Thyroid gland (tissue), 4 donors: ENCODE results near the gene PCBP4. TPM values are rescaled to one million over a fixed set of nuclear protein-coding genes. Genes with fewer than 3 reads are reported as not detected.

ENCODE experiments used
- DNase-seq, 2 donors: peaks; one replicate each; pipeline ENCODE4 v3.0.0-alpha.2; 2019
- H3K27ac ChIP-seq, 3 donors: fragments of 200-600 bp; sonication (generic); 1 replicate in 2 of 3; 2 replicates in 1 of 3; pipeline ENCODE4 v1.5.1; 2016 to 2019; ENCODE audit warnings: mild to moderate bottlenecking in 1 of 3, moderate library complexity in 1 of 3
- H3K27me3 ChIP-seq: fragments of 200-600 bp; sonication (generic); one replicate; pipeline ENCODE4 v1.5.1; 2019
- H3K36me3 ChIP-seq, 2 donors: fragments of 200-600 bp; sonication (generic); one replicate each; pipeline ENCODE4 v1.5.1; 2016 to 2019
- H3K4me1 ChIP-seq, 2 donors: fragments of 200-600 bp; sonication (generic); one replicate each; pipeline ENCODE4 v1.5.1; 2017 to 2019
- H3K4me3 ChIP-seq, 3 donors: fragments of 200-600 bp; sonication (generic); replicated peaks in 1 of 3; 1 replicate in 2 of 3; 2 replicates in 1 of 3; pipeline ENCODE4 v1.5.1; 2016; ENCODE audit warnings: mild to moderate bottlenecking in 1 of 3
- H3K9me3 ChIP-seq: fragments of 200-600 bp; sonication (generic); one replicate; pipeline ENCODE4 v1.5.1; 2017
- CTCF ChIP-seq, 6 experiments: fragments of 200-600 bp in 3 of 6; fragments of 450-650 bp in 3 of 6; sonication (generic) in 3 of 6; IDR thresholded peaks; one replicate each; pipeline ENCODE4 v1.5.1; 2016 to 2019; ENCODE audit warnings: antibody characterized with exemption in 6 of 6, mild to moderate bottlenecking in 2 of 6, inconsistent platforms in 1 of 6, moderate library complexity in 1 of 6
- POLR2A ChIP-seq, 2 donors: fragments of 450-650 bp; IDR thresholded peaks; one replicate each; pipeline ENCODE4 v1.6.1; 2017; ENCODE audit warnings: antibody characterized with exemption in 2 of 2, mild to moderate bottlenecking in 2 of 2, moderate library complexity in 1 of 2
- WGBS, 2 donors: methylation state at CpG; one replicate each; pipeline ENCODE4 v1.1.5; 2017; 5-methylcytosine and 5-hydroxymethylcytosine counted together
- intact Hi-C: fragments of 100-400 bp; cut with DNase I; formaldehyde crosslinking; loops from one replicate; pipeline ENCODE4 v1.15.1; 2023
- small RNA-seq: library from RNA; depleted of rRNA; stranded (forward); fragments of <200 nt; gene quantifications from one replicate; pipeline ENCODE3, GENCODE V24; 2016
- total RNA-seq, 4 donors: library from RNA; depleted of rRNA; stranded (reverse); fragments of >200 nt; gene quantifications; one replicate each; pipeline ENCODE4 v1.2.3, GENCODE V29; 2016

Gene PCBP4
- total RNA-seq, 4 donors from 2014 or later, result 22.2 to 66.2 (median 41.1) TPM

- Histone ChIP-seq H3K36me3 (peaks cover 2 to 6% of the 10 kb centered on the region in 2 donors), H3K27ac (no peak overlapping the region), H3K4me1 (no peaks in the 10 kb centered on the region), H3K27me3 (no peaks in the 10 kb centered on the region), H3K4me3 (no peak overlapping the region), H3K9me3 (no peaks in the 10 kb centered on the region)
- no peak for TF ChIP-seq CTCF (IDR thresholded peaks at IDR 0.05)
- no peak for TF ChIP-seq POLR2A (IDR thresholded peaks at IDR 0.05)
- intact Hi-C loops, result no loop called here
- no peak for DNase-seq
- 94 to 97% methylated on average over 6 to 7 of the region's 7 CpGs for WGBS, 2 donors
Observed at GRCh38 chr3:51928438-51928837, 38.8 kb downstream of the PCBP4 start.

- 91 to 95% methylated on average over 5 of the region's 5 CpGs for WGBS, 2 donors
- TF ChIP-seq POLR2A (IDR thresholded peaks at IDR 0.05), result no peak
- TF ChIP-seq CTCF (IDR thresholded peaks at IDR 0.05), result no peak
- Histone ChIP-seq H3K9me3 (no peaks in the 10 kb centered on the region), H3K27ac (no peak overlapping the region), H3K27me3 (no peaks in the 10 kb centered on the region), H3K4me1 (no peaks in the 10 kb centered on the region), H3K36me3 (no peaks in the 10 kb centered on the region), H3K4me3 (no peak overlapping the region)
- intact Hi-C loops, result no loop called here
- DNase-seq, result no peak
Observed at GRCh38 chr3:51927061-51927977, 39.9 kb downstream of the PCBP4 start.

- intact Hi-C loops, result no loop called here
- 68 to 70% methylated on average over 11 of the region's 11 CpGs for WGBS, 2 donors
- Histone ChIP-seq H3K9me3 (no peaks in the 10 kb centered on the region), H3K27me3 (no peaks in the 10 kb centered on the region), H3K4me1 (no peaks in the 10 kb centered on the region), H3K36me3 (no peaks in the 10 kb centered on the region), H3K27ac (no peak overlapping the region), H3K4me3 (no peak overlapping the region)
- DNase-seq, result no peak
- TF ChIP-seq CTCF (IDR thresholded peaks at IDR 0.05) (no peak), POLR2A (IDR thresholded peaks at IDR 0.05) (no peak)
Observed at GRCh38 chr3:51921081-51921578, 46.1 kb downstream of the PCBP4 start.

- Histone ChIP-seq H3K27ac (no peak overlapping the region), H3K4me1 (no peaks in the 10 kb centered on the region), H3K36me3 (no peaks in the 10 kb centered on the region), H3K4me3 (no peak overlapping the region), H3K27me3 (no peaks in the 10 kb centered on the region), H3K9me3 (no peaks in the 10 kb centered on the region)
- WGBS, 2 donors, result 57 to 59% methylated on average over 5 of the region's 5 CpGs
- intact Hi-C loops, result no loop called here
- no peak for DNase-seq
- TF ChIP-seq POLR2A (IDR thresholded peaks at IDR 0.05), result no peak
Observed at GRCh38 chr3:51916418-51916817, 50.8 kb downstream of the PCBP4 start.

GRCh38 chr3:51908026-51908425, 59.2 kb downstream of the PCBP4 start:
- Histone ChIP-seq H3K4me3 (no peak overlapping the region), H3K27me3 (no peaks in the 10 kb centered on the region), H3K27ac (no peak overlapping the region), H3K9me3 (no peaks in the 10 kb centered on the region), H3K4me1 (no peaks in the 10 kb centered on the region), H3K36me3 (no peaks in the 10 kb centered on the region)
- no peak for DNase-seq
- TF ChIP-seq POLR2A (IDR thresholded peaks at IDR 0.05), result no peak
- TF ChIP-seq CTCF (IDR thresholded peaks at IDR 0.05), result no peak
- intact Hi-C loops, result no loop called here
- WGBS, 2 donors, result 74 to 79% methylated on average over 4 of the region's 4 CpGs

Small RNA genes lying within 50 kb of the gene (small RNA-seq; reads per million reads assigned to genes)
- not detected for gene AC115284.1

Other genes starting within 250 kb of the PCBP4 start
- not detected for gene IQCF6, start 188.2 kb downstream of the PCBP4 start, total RNA-seq
- not detected for gene IQCF2, start 105.8 kb downstream of the PCBP4 start, total RNA-seq
- gene IQCF5, start 91.9 kb downstream of the PCBP4 start, total RNA-seq, result not detected
- not detected for gene IQCF1, start 64.1 kb downstream of the PCBP4 start, total RNA-seq
- gene RRP9, start 25.6 kb downstream of the PCBP4 start, total RNA-seq, result 10 to 100 TPM in 3 of 4 donors, 1 to 10 TPM in 1; 7.3 to 14.4 (median 11.9) TPM
- gene PARP3, start 25.1 kb downstream of the PCBP4 start, total RNA-seq, result 10 to 100 TPM; 32.1 to 50.8 (median 47.1) TPM
- gene GPR62, start 12.1 kb downstream of the PCBP4 start, total RNA-seq, result 1 to 10 TPM in 1 of 4 donors, under 1 TPM in 2, not detected in 1; 0.13 to 1.8 (median 0.56) TPM
- gene ABHD14B, start 6.6 kb upstream of the PCBP4 start, total RNA-seq, result 10 to 100 TPM; 64.5 to 94.9 (median 87.8) TPM
- 10 to 100 TPM; 20.0 to 91.9 (median 49.3) TPM for gene ABHD14A, start 7.6 kb upstream of the PCBP4 start, total RNA-seq
- gene ACY1, start 16.1 kb upstream of the PCBP4 start, total RNA-seq, result 10 to 100 TPM; 34.9 to 98.8 (median 77.6) TPM
- 1,000 to 10,000 TPM in 3 of 4 donors, 100 to 1,000 TPM in 1; 826 to 1,348 (median 1,271) TPM for gene RPL29, start 28.4 kb upstream of the PCBP4 start, total RNA-seq
- gene DUSP7, start 89.1 kb upstream of the PCBP4 start, total RNA-seq, result 10 to 100 TPM in 3 of 4 donors, 1 to 10 TPM in 1; 6.9 to 10.6 (median 10.4) TPM
- gene POC1A, start 187.0 kb upstream of the PCBP4 start, total RNA-seq, result 1 to 10 TPM in 2 of 4 donors, under 1 TPM in 2; 0.40 to 2.8 (median 1.5) TPM
- 10 to 100 TPM; 27.7 to 51.9 (median 45.9) TPM for gene ALAS1, start 230.7 kb upstream of the PCBP4 start, total RNA-seq